CD8-positive, alpha-beta memory T cell (primary cell): ENCODE data around the gene RFC2. TPM values are rescaled to one million over a fixed set of nuclear protein-coding genes. Genes with fewer than 3 reads are reported as not detected.

Experiments used
- CTCF ChIA-PET: fragments of 350-600 bp; sonication (Branson Sonifier 250); formaldehyde crosslinking; loops from one replicate; lab custom pipeline; 2021; ENCODE audit warnings: antibody characterized with exemption; lab: Charles Lee
- POLR2A ChIA-PET: fragments of 350-600 bp; sonication (Branson Sonifier 250); formaldehyde crosslinking; loops from one replicate; lab custom pipeline; 2021; ENCODE audit warnings: antibody characterized with exemption; lab: Charles Lee
- DNase-seq, 5 donors: peaks; one replicate each; pipeline versions ENCODE4 v3.0.0 to v3.0.0-alpha.2; 2020 to 2022; ENCODE audit warnings: mixed read lengths in 1 of 5
- H3K27ac ChIP-seq: one replicate; pipeline ENCODE4 v1.7.0; 2013; ENCODE audit warnings: low read depth, mild to moderate bottlenecking, low read length, moderate library complexity
- H3K27me3 ChIP-seq: 2 replicates; pipeline ENCODE4 v1.7.0; 2013; ENCODE audit warnings: low read length, mild to moderate bottlenecking; ENCODE audit not compliant: insufficient read depth, poor library complexity, severe bottlenecking
- H3K36me3 ChIP-seq: 2 replicates; pipeline ENCODE4 v1.7.0; 2013; ENCODE audit warnings: mild to moderate bottlenecking, low read length, moderate library complexity; ENCODE audit not compliant: insufficient read depth
- H3K4me1 ChIP-seq: 2 replicates; pipeline ENCODE4 v1.7.0; 2013; ENCODE audit warnings: mild to moderate bottlenecking, low read length, moderate library complexity; ENCODE audit not compliant: insufficient read depth
- H3K4me3 ChIP-seq: 2 replicates; pipeline ENCODE4 v1.7.0; 2013; ENCODE audit warnings: mild to moderate bottlenecking, low read length
- H3K9me3 ChIP-seq: 2 replicates; pipeline ENCODE4 v1.7.0; 2013; ENCODE audit warnings: mild to moderate bottlenecking, low read length
- H3K27ac Mint-ChIP-seq, 8 donors: one replicate each; pipeline ENCODE4 v1.8.0; 2020 to 2021; ENCODE audit warnings: mixed read lengths in 8 of 8, mild to moderate bottlenecking in 6 of 8, inconsistent platforms in 3 of 8, moderate library complexity in 3 of 8
- H3K27me3 Mint-ChIP-seq, 2 donors: one replicate each; pipeline ENCODE4 v1.8.0; 2020 to 2021; ENCODE audit warnings: mixed read lengths in 2 of 2, mild to moderate bottlenecking in 1 of 2, moderate library complexity in 1 of 2
- H3K36me3 Mint-ChIP-seq, 3 donors: one replicate each; pipeline ENCODE4 v1.8.0; 2020 to 2021; ENCODE audit warnings: mixed read lengths in 3 of 3, inconsistent platforms in 1 of 3, mild to moderate bottlenecking in 1 of 3
- H3K4me1 Mint-ChIP-seq, 3 donors: one replicate each; pipeline ENCODE4 v1.8.0; 2020 to 2021; ENCODE audit warnings: mixed read lengths in 3 of 3, inconsistent platforms in 1 of 3, mild to moderate bottlenecking in 1 of 3
- H3K4me3 Mint-ChIP-seq, 7 donors: one replicate each; pipeline ENCODE4 v1.8.0; 2020 to 2021; ENCODE audit warnings: mixed read lengths in 7 of 7, mild to moderate bottlenecking in 6 of 7, moderate library complexity in 4 of 7, inconsistent platforms in 2 of 7
- H3K9me3 Mint-ChIP-seq, 5 donors: one replicate each; pipeline ENCODE4 v1.8.0; 2020 to 2022; ENCODE audit warnings: mixed read lengths in 5 of 5, mild to moderate bottlenecking in 3 of 5, moderate library complexity in 2 of 5, inconsistent platforms in 1 of 5
- polyA plus RNA-seq: library from polyadenylated mRNA; unstranded; fragments of 300-500 nt; fragmentation: Illumina TruSeq; gene quantifications from one replicate; pipeline ENCODE4 v1.2.3, GENCODE V29; 2021
- total RNA-seq, 2 experiments: library from RNA; stranded (reverse); gene quantifications; one replicate each; pipeline ENCODE4 v1.2.3, GENCODE V29; 2021

Gene RFC2
- total and polyA plus RNA-seq, 3 experiments from 2014 or later = 24.8 to 99.4 (median 88.9) TPM

DNA sequence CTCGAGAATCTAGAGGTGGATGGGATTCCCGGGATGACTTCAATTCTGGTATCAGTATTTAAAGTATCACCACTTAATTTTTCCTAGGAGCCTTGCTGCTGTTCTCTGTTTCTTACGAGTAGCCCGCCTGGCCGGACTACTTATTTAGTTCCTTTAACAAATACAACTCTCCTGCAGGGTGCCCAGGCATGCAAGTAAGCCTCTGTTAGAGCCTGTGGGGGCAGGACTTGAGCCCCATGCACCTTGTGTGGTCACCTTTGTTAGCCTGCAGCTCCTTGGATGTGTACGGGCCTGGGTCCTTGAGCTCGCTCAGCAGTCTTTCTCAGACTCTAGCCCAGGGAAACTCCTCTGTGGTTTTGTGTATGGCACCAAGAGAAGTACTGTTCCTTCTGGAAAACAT lies 63.9 kb downstream of the RFC2 start:
- no peak overlapping the region for H3K27ac Mint-ChIP-seq
- Histone ChIP-seq H3K4me1 (peaks cover 12% of the 10 kb centered on the region), H3K36me3 (peaks cover 59% of the 10 kb centered on the region), H3K4me3 (no peak overlapping the region), H3K9me3 (no peaks in the 10 kb centered on the region), H3K27ac (no peak overlapping the region), H3K27me3 (no peaks in the 10 kb centered on the region)
- H3K4me1 Mint-ChIP-seq = peaks cover 35 to 46% (median 36%) of the 10 kb centered on the region in 3 donors
- H3K36me3 Mint-ChIP-seq = peaks cover 12 to 92% (median 27%) of the 10 kb centered on the region in 3 donors
- H3K27me3 Mint-ChIP-seq = no peaks in the 10 kb centered on the region
- DNase-seq = no peak
- ChIA-PET CTCF (interaction anchor here (3.8 kb wide), 1 partner anchor 15 kb away, joined by 21 read pairs; no protein-coding TSS in a partner anchor), POLR2A (no interaction called here)
- H3K9me3 Mint-ChIP-seq = no peaks in the 10 kb centered on the region
- no peak overlapping the region for H3K4me3 Mint-ChIP-seq

DNA sequence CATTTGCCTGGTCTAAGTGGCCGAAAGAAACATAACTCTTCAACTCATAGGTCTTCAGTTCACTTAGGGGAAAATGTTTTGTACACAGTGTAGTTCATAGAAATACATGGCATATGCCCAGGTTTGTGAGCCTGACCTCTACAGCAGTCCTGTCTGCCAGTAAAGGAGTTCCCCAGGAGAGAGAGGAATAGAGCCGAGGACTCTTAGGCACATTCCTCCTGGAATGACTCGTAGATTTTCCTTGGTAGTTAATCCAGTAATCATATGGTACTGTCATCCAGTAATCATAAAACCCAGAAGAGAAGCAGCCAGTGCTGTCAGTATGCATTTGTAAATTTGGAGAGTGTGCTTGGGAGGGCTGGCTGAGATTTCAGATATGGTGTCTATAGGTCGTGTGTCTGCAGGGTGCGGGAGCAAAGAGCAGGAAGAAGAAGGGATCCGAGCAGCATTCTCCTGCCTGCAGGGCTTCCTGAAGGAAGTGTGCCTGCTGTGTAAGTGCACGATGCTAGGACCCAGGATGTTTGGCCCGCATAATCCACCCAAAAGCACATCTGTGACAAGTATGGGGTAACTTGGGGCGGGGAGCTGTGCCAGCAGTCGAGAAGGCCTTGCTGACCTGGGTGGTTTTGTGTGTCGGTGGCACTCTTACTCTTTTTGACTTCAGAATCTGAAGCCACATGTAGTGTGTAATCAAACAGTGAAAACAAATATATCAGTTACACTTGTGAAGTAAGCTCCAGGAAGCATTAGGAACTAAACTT lies 66.1 kb downstream of the RFC2 start:
- no peaks in the 10 kb centered on the region for H3K9me3 ChIP-seq
- H3K27ac ChIP-seq = no peak overlapping the region
- Mint-ChIP-seq H3K36me3 (peaks cover 12 to 82% (median 23%) of the 10 kb centered on the region in 3 donors), H3K4me1 (peaks cover 49 to 58% (median 52%) of the 10 kb centered on the region in 3 donors), H3K27ac (peak overlapping the region in 3 of 8 donors; percentile 43 to 71 (median 52)), H3K4me3 (peak overlapping the region in 1 of 7 donors; percentile 55), H3K27me3 (no peaks in the 10 kb centered on the region), H3K9me3 (no peaks in the 10 kb centered on the region)
- H3K4me1 ChIP-seq = peaks cover 31% of the 10 kb centered on the region
- DNase-seq = no peak
- ChIA-PET CTCF (interaction anchor here (3.8 kb wide), 1 partner anchor 18 kb away, joined by 21 read pairs; no protein-coding TSS in a partner anchor), POLR2A (no interaction called here)
- no peak overlapping the region for H3K4me3 ChIP-seq
- H3K27me3 ChIP-seq = no peaks in the 10 kb centered on the region
- H3K36me3 ChIP-seq = peaks cover 41% of the 10 kb centered on the region

DNA sequence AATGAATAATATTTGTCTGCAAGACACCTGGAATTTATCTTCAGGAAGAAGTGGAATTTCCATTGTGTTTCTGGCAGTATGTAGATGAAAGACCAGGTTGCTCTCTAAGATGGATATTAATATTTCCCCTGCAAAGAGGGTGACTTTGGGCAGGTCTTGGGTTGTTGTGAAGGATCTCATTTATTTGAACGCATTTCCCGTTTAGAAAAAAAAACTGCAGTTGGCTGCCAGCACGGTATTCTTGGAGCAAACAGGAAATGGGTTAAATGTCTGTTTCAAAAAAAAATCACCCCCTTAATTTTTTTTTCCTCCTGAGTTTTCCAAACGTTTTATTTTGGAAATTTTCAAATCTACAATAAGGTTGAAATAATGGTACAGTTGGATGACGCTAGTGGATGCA lies 68.6 kb downstream of the RFC2 start:
- ChIA-PET CTCF (interaction anchor here (1.8 to 2.7 kb wide), 2 partner anchors 11 to 21 kb away, joined by 5 to 13 read pairs; partner anchors contain the start of gene EIF4H), POLR2A (no interaction called here)
- peak overlapping the region in 4 of 8 donors; percentile 54 to 71 (median 64) for H3K27ac Mint-ChIP-seq
- H3K9me3 ChIP-seq = no peaks in the 10 kb centered on the region
- peaks cover 70 to 81% (median 77%) of the 10 kb centered on the region in 3 donors for H3K4me1 Mint-ChIP-seq
- no peak overlapping the region for H3K27ac ChIP-seq
- peaks cover 53% of the 10 kb centered on the region for H3K4me1 ChIP-seq
- H3K27me3 ChIP-seq = no peaks in the 10 kb centered on the region
- no peaks in the 10 kb centered on the region for H3K27me3 Mint-ChIP-seq
- no peaks in the 10 kb centered on the region for H3K9me3 Mint-ChIP-seq
- H3K36me3 ChIP-seq = peaks cover 26% of the 10 kb centered on the region
- H3K4me3 ChIP-seq = no peak overlapping the region
- peak overlapping the region in 5 of 7 donors; percentile 19 to 44 (median 36) for H3K4me3 Mint-ChIP-seq
- DNase-seq = no peak
- H3K36me3 Mint-ChIP-seq = peaks cover 12 to 81% (median 19%) of the 10 kb centered on the region in 3 donors

DNA sequence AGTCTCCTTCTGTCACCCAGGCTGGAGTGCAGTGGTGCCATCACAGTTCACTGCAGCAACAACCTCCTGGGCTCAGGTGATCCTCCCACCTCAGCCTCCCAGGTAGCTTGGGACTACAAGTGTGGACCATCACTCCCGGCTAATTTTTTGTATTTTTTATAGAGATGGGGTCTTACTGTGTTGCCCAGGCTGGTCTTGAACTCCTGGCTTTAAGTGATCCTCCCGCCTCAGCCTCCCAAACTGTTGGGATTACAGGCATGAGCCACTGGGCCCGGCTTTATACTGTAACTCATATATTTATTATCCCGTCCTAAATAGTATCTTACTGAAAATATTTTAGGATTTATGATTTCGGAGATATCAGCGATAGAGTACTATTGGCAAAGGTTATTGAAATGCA lies 69.2 kb downstream of the RFC2 start:
- DNase-seq = no peak
- Mint-ChIP-seq H3K27ac (peak overlapping the region in 4 of 8 donors; percentile 54 to 89 (median 68)), H3K4me3 (peak overlapping the region in 3 of 7 donors; percentile 5 to 44 (median 8)), H3K9me3 (no peaks in the 10 kb centered on the region), H3K27me3 (no peaks in the 10 kb centered on the region), H3K36me3 (peaks cover 12 to 78% (median 17%) of the 10 kb centered on the region in 3 donors), H3K4me1 (peaks cover 74 to 87% (median 83%) of the 10 kb centered on the region in 3 donors)
- ChIA-PET CTCF (interaction anchor here (2.7 kb wide), 1 partner anchor 10 kb away, joined by 13 read pairs; the partner anchor contains the start of gene EIF4H), POLR2A (no interaction called here)
- peaks cover 20% of the 10 kb centered on the region for H3K36me3 ChIP-seq
- no peak overlapping the region for H3K4me3 ChIP-seq
- H3K27ac ChIP-seq = no peak overlapping the region
- peaks cover 57% of the 10 kb centered on the region for H3K4me1 ChIP-seq
- H3K27me3 ChIP-seq = no peaks in the 10 kb centered on the region
- H3K9me3 ChIP-seq = no peaks in the 10 kb centered on the region

DNA sequence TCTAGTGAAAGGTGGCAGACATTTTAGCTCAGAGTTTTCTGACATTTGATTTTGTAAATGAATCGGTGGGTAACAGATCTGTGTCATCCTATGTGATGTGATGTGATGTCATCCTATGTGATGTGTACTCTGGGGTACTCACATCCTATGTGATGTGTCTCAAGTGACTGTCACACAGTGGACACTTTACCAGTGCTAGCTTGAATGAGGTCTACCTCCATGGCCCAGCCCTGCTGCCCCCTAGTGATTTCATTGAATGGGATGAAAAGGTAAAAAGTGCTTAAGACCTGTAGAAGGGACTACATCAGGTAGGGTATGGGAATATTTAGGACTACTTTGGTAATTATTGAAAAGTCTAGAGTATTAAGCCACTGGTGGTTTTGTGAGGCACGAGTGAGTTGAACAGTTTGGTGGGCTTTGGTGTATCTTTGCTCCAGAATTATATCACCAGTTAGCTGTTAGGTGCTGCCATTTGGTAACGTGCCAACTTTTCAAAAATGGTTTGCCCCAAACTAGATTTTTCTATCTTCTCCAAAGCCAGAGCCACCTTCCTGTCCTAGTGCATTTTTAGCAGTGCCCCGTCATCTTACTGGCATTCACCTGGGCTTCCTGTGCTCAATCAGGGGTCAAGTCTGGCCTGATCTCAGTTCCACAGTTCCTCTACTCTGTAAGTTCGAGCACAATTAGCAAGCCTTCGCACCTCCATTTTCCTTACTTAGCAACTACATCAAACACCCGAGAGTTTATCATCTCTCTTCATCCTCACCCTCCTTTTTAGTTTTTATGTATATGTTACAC lies 70.3 kb downstream of the RFC2 start:
- Histone ChIP-seq H3K27ac (no peak overlapping the region), H3K9me3 (no peaks in the 10 kb centered on the region), H3K27me3 (no peaks in the 10 kb centered on the region), H3K4me3 (no peak overlapping the region), H3K4me1 (peaks cover 69% of the 10 kb centered on the region), H3K36me3 (peaks cover 15% of the 10 kb centered on the region)
- H3K4me1 Mint-ChIP-seq = peaks cover 83 to 97% (median 91%) of the 10 kb centered on the region in 3 donors
- CTCF ChIA-PET = interaction anchor here (0.9 to 2.7 kb wide), 3 partner anchors 9 to 114 kb away, joined by 3 to 13 read pairs (median 6); partner anchors contain the start of gene EIF4H
- POLR2A ChIA-PET = interaction anchor here (0.8 kb wide), 1 partner anchor 10 kb away, joined by 3 read pairs; the partner anchor contains the start of gene EIF4H
- peak in 1 of 5 donors; percentile 54 for DNase-seq
- H3K9me3 Mint-ChIP-seq = no peaks in the 10 kb centered on the region
- H3K27ac Mint-ChIP-seq = peak overlapping the region; percentile 3 to 89 (median 56)
- peaks cover 12 to 75% (median 14%) of the 10 kb centered on the region in 3 donors for H3K36me3 Mint-ChIP-seq
- H3K27me3 Mint-ChIP-seq = no peaks in the 10 kb centered on the region
- peak overlapping the region; percentile 0 to 76 (median 54) for H3K4me3 Mint-ChIP-seq

DNA sequence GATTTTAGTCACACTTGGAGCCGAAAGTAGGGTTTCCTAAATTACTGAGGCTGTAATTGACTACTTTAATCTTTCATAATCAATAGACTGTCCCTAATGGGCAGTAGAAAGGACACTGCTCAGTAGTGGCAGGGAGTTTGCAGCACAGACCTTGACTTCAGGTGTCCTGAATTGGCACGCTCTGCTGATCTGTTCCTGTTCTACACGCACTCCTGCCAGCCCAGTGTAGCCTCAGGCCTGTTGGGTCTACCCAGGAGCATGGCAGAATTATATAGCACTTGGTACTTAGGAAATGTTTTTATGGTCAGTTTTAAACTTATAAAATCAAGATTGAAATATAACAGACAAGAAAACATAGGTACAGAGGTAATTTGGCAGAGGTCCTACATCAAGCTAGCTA lies 71.1 kb downstream of the RFC2 start:
- H3K27ac Mint-ChIP-seq = peak overlapping the region; percentile 3 to 89 (median 46)
- CTCF ChIA-PET = interaction anchor here (0.9 to 2.7 kb wide), 4 partner anchors 8 to 218 kb away, joined by 3 to 13 read pairs (median 5); partner anchors contain the start of gene EIF4H
- DNase-seq = no peak
- H3K27me3 Mint-ChIP-seq = no peaks in the 10 kb centered on the region
- Histone ChIP-seq H3K4me3 (no peak overlapping the region), H3K27ac (no peak overlapping the region), H3K27me3 (no peaks in the 10 kb centered on the region), H3K36me3 (peaks cover 9% of the 10 kb centered on the region), H3K9me3 (no peaks in the 10 kb centered on the region), H3K4me1 (peaks cover 76% of the 10 kb centered on the region)
- peaks cover 8 to 72% (median 10%) of the 10 kb centered on the region in 3 donors for H3K36me3 Mint-ChIP-seq
- POLR2A ChIA-PET = no interaction called here
- H3K4me1 Mint-ChIP-seq = peaks cover 78 to 97% (median 96%) of the 10 kb centered on the region in 3 donors
- peak overlapping the region in 5 of 7 donors; percentile 37 to 63 (median 57) for H3K4me3 Mint-ChIP-seq
- no peaks in the 10 kb centered on the region for H3K9me3 Mint-ChIP-seq

DNA sequence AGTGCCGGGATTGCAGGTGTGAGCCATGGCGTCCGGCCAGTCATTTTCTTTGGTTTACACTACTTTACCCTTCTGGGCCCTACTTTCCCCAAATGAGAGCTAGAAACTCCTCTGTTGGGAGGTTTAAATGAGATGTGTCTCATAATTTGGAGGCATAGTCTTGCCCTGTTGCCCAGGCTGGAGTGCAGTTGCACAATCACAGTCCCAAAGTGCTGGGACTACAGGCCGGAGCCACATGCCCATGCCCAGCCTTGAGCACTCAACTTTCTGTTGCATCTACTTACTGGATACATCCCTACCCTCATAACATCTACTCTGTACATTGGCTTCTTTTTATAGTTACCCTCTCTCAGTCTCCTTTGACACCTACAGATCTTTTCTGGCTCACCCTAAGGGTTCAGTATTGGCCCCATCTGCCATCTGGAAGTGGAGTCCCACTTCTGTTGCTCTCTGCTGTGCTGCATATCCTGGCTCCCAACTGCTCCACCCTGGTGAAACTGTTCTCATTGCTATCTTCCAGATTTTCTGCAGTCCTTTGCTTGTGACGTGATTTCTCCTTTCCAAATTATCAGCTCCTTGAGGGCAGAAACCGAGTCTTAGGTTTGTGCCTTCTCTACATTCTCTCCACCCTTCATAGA lies 71.6 kb downstream of the RFC2 start:
- Histone ChIP-seq H3K9me3 (no peaks in the 10 kb centered on the region), H3K4me1 (peaks cover 82% of the 10 kb centered on the region), H3K36me3 (peaks cover 3% of the 10 kb centered on the region), H3K27ac (no peak overlapping the region), H3K27me3 (no peaks in the 10 kb centered on the region), H3K4me3 (no peak overlapping the region)
- peaks cover 2 to 72% (median 4%) of the 10 kb centered on the region in 3 donors for H3K36me3 Mint-ChIP-seq
- no peak for DNase-seq
- ChIA-PET CTCF (interaction anchor here (0.9 to 3.3 kb wide), 4 partner anchors 24 to 219 kb away, joined by 3 to 11 read pairs (median 5); no protein-coding TSS in a partner anchor), POLR2A (no interaction called here)
- peak overlapping the region; percentile 3 to 89 (median 48) for H3K27ac Mint-ChIP-seq
- H3K9me3 Mint-ChIP-seq = no peaks in the 10 kb centered on the region
- H3K4me3 Mint-ChIP-seq = peak overlapping the region in 4 of 7 donors; percentile 35 to 63 (median 58)
- peaks cover 78 to 97% (median 96%) of the 10 kb centered on the region in 3 donors for H3K4me1 Mint-ChIP-seq
- no peaks in the 10 kb centered on the region for H3K27me3 Mint-ChIP-seq
